Liver (tissue), 3 donors: ENCODE data around the gene TMEM150A.

Experiments
- ATF3 ChIP-seq: IDR thresholded peaks from 2 replicates; pipeline ENCODE4 v1.6.1; 2016; ENCODE audit warnings: antibody characterized with exemption
- CTCF ChIP-seq: fragments of 150-350 bp; IDR thresholded peaks from 2 replicates; pipeline ENCODE4 v1.5.1; 2017; ENCODE audit warnings: improper control_type of control experiment, low read depth, low read length; ENCODE audit not compliant: missing input control
- EGR1 ChIP-seq, 2 donors: IDR thresholded peaks; 2 replicates each; pipeline ENCODE4 v1.6.1; 2016 to 2018; ENCODE audit warnings: antibody characterized with exemption in 2 of 2, low read depth in 2 of 2
- GABPA ChIP-seq, 2 donors: IDR thresholded peaks in 1 of 2; conservative IDR thresholded peaks in 1 of 2; 2 replicates each; pipeline ENCODE4 v1.6.1; 2016; ENCODE audit warnings: antibody characterized with exemption in 2 of 2, mild to moderate bottlenecking in 1 of 2, moderate library complexity in 1 of 2
- JUND ChIP-seq, 2 donors: IDR thresholded peaks; 2 replicates each; pipeline ENCODE4 v1.6.1; 2016; ENCODE audit warnings: antibody characterized with exemption in 2 of 2
- MAX ChIP-seq: IDR thresholded peaks from 2 replicates; pipeline ENCODE4 v1.6.1; 2016; ENCODE audit warnings: antibody characterized with exemption
- REST ChIP-seq: IDR thresholded peaks from 2 replicates; pipeline ENCODE4 v1.6.1; 2016; ENCODE audit warnings: antibody characterized with exemption, mild to moderate bottlenecking
- RXRA ChIP-seq, 2 donors: IDR thresholded peaks; 2 replicates each; pipeline ENCODE4 v1.6.1; 2017 to 2018; ENCODE audit warnings: antibody characterized with exemption in 2 of 2, mild to moderate bottlenecking in 1 of 2
- SP1 ChIP-seq: IDR thresholded peaks from 2 replicates; pipeline ENCODE4 v1.6.1; 2018; ENCODE audit warnings: antibody characterized with exemption, mild to moderate bottlenecking
- TAF1 ChIP-seq: conservative IDR thresholded peaks from 2 replicates; pipeline ENCODE4 v1.6.1; 2016; ENCODE audit warnings: antibody characterized with exemption, mild to moderate bottlenecking
- ZBTB33 ChIP-seq: IDR thresholded peaks from 2 replicates; pipeline ENCODE4 v1.6.1; 2016; ENCODE audit warnings: antibody characterized with exemption
- donor health status: healthy.
- donor health status: healthy.

- TF ChIP-seq CTCF (no peak), EGR1 (IDR thresholded peaks at IDR 0.05; ENCODE audit: low read depth in 2 of 2) (no peak), REST (peak; percentile 65), ATF3 (no peak), MAX (no peak), GABPA (IDR thresholded peaks at IDR 0.05 in 1 of 2, conservative IDR thresholded peaks at IDR 0.05 in 1 of 2) (peak in 1 of 2 donors; percentile 84), SP1 (peak; percentile 78), ZBTB33 (no peak), JUND (IDR thresholded peaks at IDR 0.05) (no peak), RXRA (IDR thresholded peaks at IDR 0.05) (peak; percentile 42 to 65), TAF1 (peak; percentile 83)
Measured at GRCh38 chr2:85595301-85596025, 7.0 kb downstream of the TMEM150A start, which contains the start of gene RNF181.
